Body of pancreas (tissue), 4 donors: Measurements from ENCODE around the gene TMEM220.

Experiments used
- POLR2A ChIP-seq, 3 donors: fragments of 450-650 bp; IDR thresholded peaks; one replicate each; pipeline ENCODE4 v1.6.1; 2016; ENCODE audit warnings: antibody characterized with exemption in 3 of 3, mild to moderate bottlenecking in 2 of 3
- TF ChIP-seq, protein P1 (sequence below), 7 experiments: fragments of 450-650 bp in 4 of 7; fragments of 200-600 bp in 3 of 7; sonication (generic) in 3 of 7; IDR thresholded peaks; one replicate each; pipeline ENCODE4 v1.5.1; 2016 to 2019; ENCODE audit warnings: antibody characterized with exemption in 7 of 7

DNA sequence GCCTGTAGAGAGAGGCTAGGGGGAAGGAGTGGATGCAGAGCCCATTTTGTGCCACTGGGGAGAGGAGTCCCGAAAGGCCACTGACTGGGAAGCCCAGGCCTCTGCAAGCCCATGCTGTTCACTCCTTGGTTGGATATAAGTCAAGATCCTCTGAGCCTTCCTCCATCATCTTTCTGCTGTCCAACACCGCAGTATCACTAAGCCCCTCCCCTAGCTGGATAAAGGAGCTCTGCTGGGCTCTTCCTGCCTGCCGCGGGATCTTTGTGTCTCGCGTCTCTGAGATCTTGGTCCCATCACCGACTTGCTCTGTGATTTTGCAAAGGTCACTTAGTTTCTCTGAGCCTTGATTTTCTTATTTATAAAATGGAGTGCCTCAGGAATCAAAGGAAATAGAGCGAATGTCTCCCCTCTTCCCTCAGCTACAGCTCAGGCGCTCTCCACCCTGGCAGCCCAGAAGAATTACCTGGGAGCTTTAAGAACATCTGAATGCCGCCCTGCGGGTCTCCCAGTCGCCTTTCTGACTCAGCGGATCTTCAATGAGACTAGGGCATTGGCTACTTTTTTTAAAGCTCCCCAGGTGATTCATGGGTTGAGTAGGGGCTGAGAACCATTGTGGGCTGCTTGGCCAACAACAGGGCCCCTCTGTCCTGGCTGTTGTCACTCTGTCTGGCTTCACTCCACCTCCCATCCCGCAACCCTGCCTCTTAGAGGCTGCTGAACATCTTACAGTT is 25.2 kb upstream of the TMEM220 start:
- TF ChIP-seq POLR2A (IDR thresholded peaks at IDR 0.05): no peak
- TF ChIP-seq, protein P1, sequence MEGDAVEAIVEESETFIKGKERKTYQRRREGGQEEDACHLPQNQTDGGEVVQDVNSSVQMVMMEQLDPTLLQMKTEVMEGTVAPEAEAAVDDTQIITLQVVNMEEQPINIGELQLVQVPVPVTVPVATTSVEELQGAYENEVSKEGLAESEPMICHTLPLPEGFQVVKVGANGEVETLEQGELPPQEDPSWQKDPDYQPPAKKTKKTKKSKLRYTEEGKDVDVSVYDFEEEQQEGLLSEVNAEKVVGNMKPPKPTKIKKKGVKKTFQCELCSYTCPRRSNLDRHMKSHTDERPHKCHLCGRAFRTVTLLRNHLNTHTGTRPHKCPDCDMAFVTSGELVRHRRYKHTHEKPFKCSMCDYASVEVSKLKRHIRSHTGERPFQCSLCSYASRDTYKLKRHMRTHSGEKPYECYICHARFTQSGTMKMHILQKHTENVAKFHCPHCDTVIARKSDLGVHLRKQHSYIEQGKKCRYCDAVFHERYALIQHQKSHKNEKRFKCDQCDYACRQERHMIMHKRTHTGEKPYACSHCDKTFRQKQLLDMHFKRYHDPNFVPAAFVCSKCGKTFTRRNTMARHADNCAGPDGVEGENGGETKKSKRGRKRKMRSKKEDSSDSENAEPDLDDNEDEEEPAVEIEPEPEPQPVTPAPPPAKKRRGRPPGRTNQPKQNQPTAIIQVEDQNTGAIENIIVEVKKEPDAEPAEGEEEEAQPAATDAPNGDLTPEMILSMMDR (IDR thresholded peaks at IDR 0.05): no peak
